HG03159 (cell line): Measurements from ENCODE around the gene GABRR2.

ENCODE experiments used
- ATAC-seq: cut with Tn5 transposase; IDR thresholded peaks from one replicate; pipeline ENCODE4 v1.9.1; 2021; ENCODE audit warnings: mild to moderate bottlenecking, moderate library complexity; ENCODE audit not compliant: unreplicated experiment

GABRR2 gene

DNA sequence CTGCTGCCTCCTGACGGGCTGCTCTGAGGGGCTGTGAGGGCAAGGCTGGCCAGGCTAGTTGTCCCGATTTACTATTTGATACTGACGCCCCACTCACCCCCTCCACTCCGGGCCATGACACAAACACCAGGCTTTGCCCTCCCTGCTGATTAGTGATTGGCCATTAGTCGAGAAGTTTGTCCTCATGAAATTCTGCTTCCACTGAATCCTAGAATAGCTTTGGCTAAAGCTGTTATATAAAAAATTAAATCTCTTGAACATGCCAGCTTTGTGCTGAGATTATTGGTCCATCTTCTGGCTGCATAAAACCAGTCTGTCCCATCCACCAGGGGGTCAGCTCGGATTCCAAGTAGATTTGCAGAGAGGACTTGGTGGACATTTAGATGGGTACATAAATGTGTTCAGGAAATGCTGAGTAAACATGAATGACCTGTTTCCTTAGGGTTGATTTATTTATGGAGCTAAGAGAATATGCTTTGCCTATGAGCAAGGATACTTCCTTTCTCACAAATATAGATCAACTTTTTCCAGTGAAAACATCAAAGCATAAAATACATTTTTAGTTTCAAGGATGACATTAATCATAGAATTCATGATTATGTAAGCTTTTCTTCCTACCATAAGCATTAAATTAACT, at the start of gene GABRR2:
Gene GABRR2 (minus strand): TSS at position 51 of the 637 bp plus-strand sequence. CDS start 134 bp downstream, outside the sequence.
- no peak for ATAC-seq

- no peak for ATAC-seq
These were observed 49.5 kb upstream of the GABRR2 start for GRCh38 chr6:89364586-89364985.

DNA sequence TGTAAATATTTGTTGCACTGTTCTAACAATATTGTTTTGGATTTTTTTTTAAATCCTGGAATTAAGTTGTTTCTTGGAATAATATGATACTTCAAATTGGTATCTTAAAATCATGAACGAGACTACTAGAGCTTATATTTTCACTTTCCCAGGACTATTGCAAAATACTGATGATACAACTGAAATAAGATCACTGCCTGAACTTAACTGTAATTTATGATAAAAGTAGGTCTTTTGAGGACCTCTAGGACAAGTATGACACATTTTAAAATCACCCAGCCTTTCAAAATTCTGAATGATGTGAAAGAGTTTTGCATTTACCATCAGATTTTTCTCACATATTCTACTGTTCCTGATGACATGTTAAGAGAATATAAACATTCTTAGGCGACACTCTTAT, 46.1 kb upstream of the GABRR2 start:
- no peak for ATAC-seq

DNA sequence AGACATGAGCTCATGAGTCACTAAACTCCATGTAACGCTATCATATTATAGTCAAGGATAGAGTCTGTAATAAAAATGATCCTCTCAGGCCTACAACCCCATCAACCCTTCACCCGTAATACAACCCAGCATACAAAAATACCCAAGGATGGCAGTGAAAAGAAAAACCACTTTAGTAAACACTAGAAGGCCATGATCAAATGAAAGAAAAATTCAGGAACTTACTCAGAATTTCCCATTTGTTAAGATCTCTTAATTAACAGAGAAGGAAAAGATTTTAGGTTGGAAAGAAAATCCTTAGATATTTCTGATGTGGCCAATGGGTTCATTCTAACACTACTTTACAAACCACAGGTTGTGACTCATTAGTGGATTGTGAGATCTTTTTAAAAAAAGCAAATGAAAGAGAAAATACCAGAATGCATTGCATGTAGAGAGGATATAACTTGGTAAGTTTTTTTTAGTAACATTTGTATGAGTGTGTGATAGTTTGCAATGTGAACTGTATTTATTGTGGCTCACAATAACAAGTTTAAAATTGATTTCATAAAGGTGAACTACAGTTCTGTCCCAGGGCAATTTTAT, 45.4 kb upstream of the GABRR2 start:
- ATAC-seq, result peak; percentile 50

- ATAC-seq, result no peak
These were observed 44.5 kb upstream of the GABRR2 start for GRCh38 chr6:89359561-89359960.

DNA sequence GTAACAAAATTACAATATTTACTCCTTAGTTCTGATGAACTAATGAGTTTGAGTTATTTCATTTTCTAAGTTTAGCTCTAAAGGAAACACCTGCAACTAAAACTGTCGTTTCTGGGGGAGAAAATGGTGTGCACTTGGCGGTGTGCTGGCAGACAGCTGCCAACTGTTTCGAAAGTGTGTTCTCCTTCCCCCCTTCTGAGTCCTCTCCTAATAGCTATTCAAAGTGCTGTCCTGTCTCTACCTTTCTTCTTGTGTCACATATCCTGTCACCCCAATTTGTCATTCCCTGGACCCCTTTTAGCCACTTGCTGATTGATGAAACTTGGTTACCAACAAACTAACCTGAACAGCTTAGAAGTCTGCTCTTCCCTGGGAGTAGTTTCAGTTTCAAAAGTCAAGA, 42.3 kb upstream of the GABRR2 start:
- peak; percentile 44 for ATAC-seq

GRCh38 chr6:89356642-89357170, 41.6 kb upstream of the GABRR2 start:
- ATAC-seq, result no peak

DNA sequence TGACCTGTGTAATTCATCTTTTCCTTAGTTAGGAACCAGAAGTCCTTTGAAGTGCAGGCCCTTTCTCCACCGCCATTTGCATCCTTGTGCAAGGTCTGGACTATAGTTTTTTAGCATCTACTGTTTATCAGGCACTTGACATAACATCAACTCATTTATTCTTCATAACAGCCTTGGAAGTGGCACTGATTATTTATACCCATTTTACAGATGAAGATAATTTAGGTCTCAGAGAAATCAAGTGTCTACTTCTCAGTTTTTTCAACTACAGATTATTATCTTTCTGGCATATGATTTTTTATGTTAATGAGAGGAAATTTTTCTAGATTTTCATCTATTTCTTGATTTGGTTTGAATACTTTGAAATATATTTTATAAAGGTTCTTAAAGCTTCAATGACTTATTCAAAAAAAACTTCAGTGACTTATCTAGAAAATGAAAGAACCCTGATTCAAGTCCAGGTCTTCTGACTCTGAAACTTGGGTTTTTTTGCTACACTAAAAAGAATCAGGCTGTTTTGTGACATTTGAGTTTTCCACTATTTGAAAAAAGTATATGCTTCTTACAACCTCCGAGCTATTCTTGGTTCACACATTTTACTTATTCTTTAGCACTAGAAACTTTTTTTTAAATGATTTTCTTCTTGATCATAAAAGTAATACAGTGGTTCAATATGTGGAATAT, 40.6 kb upstream of the GABRR2 start:
- ATAC-seq, result no peak

DNA sequence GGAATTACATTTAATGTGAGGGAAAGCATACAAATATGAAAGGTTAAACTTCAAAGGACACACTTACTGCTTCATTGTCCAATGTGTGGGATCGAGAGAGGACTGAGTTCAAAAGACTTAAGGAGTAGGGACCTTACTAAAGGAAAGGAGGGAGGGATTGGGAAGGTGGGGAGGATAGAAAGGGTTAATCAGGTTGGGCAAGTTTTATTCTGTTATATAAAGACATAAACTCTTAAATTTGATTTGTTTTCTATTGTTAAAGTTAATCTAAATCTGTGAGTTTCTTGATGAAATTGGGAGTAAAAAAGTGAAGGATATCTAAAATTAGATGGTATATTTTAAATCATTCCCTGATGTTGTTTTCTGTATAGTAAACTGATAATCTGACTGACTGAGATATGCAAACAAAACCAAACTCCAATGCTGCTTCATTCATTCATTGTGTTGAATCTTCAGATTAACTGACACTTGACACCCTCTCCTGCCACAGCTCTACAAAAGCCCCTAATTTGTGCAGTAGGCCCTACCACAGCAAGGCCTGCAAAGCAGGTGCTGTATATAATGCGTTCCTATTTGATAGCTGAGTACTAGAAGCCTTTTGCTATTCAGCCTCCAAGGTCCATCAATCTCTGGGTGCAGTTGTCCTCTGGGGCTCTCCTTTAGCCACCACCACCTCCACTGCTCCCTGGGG, 38.7 kb upstream of the GABRR2 start:
- peak; percentile 19 for ATAC-seq

GRCh38 chr6:89353118-89353556, 38.0 kb upstream of the GABRR2 start:
- no peak for ATAC-seq

DNA sequence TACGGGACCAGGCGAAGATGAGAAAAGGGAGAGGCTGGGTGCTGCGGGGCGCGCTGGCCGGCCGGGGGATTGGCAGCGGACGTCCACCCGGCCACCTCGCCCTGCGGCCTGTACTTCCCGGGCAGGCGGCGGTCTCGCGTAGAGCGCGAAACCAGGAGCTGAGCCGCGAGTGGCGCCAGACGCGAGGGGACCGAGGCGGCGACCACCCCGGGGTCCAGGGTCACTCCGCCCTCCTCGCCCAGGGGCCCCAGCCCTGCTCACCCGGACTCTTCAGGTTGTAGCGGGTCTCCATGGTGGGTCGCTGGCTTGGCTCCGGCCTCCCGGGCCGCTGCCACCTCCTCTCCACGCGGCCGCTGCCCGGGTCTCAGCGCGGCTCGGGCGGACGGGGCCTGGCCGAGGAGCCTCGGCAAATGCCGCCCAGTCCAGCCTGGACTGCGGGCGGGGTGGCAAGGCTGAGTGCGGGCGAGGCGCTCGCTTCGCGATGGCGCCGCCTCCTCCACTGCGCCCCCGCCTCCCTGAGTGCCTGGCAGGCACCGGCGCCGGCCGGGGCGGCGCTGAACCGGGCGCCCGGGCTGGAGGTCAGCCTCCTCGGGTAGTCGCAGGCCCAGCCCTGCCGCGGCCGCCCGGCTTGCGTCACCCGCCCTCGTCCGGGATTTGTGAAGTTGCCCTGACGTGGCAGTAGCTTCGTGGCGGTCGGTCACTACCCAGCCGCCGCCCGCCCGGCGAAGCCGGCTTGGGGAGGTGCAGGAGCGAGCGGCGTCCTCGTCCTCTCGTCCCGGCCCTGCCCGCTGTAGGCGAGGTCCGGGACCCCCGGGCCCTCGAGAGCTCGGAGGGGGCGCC, 37.4 kb upstream of the GABRR2 start, which contains the start of gene UBE2J1:
Gene UBE2J1 (minus strand): TSS at position 445 of the 840 bp plus-strand sequence. CDS start 153 bp downstream, at position 292.
- peak; percentile 33 for ATAC-seq

- ATAC-seq, result no peak
These were observed 36.7 kb upstream of the GABRR2 start for GRCh38 chr6:89351671-89352277.

- peak; percentile 51 for ATAC-seq
These were observed 35.3 kb upstream of the GABRR2 start for GRCh38 chr6:89350281-89350966.

DNA sequence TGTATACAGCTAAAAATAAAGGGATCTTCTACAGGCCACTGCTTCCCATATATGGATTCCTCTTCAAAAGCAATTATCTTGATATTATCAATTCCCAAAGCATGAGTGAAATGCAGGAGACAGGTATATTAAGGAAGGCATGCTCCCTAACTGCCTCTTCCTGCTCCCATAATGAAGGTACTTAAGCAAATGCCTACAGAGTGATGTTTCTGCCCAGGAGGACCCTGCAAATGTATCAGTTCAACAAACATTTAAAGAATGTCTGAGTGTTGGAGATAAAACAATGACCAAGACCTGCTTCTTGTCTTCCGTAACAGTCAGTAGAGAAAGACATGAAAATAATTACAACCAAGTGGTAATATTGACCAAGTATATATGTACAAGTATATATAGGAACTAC, 33.3 kb upstream of the GABRR2 start:
- ATAC-seq, result no peak

DNA sequence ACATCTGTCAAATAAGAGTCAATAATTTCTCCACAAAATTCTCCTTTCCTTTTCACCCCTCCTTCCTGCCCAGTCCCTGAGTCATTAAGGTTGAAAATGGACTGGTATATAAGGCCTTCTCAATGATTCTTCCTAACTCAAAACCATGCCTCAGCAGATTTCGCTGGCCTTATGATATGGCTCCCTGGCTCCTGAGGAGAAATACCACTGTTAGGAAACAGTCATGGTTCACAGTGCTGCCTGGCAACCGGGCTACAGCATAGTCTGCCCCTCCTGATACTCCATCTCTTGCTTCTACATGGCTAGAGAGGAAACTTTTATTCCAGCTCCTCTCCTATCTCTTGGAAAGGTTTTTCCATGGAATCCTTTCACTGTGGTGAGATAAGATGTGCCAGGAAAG, 32.7 kb upstream of the GABRR2 start:
- ATAC-seq, result no peak

GRCh38 chr6:89346433-89346832, 31.3 kb upstream of the GABRR2 start:
- no peak for ATAC-seq

DNA sequence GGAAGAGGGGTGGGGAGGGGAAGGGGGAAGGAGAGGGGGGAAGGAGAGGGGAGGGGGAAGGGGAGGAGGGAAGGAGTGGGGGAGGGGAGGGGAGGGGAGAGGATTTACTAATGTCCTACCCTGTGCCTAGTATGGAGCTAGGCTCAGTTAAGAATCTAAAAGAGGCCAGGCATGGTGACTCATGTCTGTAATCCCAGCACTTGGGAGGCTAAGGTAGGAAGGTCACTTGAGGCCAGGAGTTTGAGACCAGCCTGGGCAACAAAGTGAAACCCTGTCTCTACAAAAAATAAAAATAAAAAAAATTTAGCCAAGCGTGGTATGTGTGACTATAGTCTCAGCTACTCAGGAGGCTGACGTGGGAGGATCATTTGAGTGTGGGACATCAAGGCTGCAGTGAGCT, 24.5 kb upstream of the GABRR2 start:
- ATAC-seq, result no peak

GRCh38 chr6:89335164-89335563, 20.1 kb upstream of the GABRR2 start:
- ATAC-seq, result no peak

- no peak for ATAC-seq
These were observed 15.8 kb upstream of the GABRR2 start for GRCh38 chr6:89330910-89331309.
